ENCODE measurements around the gene LCE1D.

DNA sequence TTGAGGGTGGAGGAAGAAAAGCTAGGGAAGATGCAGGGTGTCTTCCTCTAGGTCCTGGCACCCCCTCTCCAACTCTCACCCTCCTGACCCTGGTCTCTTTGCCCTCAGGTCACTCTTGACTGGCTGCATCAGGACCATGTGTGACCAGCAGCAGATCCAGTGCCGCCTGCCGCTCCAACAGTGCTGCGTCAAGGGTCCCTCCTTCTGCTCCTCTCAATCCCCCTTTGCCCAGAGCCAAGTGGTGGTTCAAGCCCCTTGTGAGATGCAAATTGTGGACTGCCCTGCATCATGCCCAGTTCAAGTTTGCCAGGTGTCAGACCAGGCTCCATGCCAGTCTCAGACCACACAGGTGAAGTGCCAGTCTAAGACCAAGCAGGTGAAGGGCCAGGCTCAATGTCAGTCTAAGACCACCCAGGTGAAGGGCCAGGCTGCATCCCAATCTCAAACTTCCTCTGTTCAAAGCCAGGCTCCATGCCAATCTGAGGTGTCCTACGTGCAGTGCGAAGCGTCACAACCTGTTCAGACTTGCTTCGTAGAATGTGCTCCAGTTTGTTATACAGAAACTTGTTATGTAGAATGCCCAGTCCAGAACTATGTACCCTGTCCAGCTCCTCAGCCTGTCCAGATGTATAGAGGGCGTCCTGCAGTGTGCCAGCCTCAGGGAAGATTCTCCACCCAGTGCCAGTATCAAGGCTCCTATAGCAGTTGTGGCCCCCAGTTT, 36.9 kb upstream of the LCE1D start:
- TF ChIP-seq, protein P1, sequence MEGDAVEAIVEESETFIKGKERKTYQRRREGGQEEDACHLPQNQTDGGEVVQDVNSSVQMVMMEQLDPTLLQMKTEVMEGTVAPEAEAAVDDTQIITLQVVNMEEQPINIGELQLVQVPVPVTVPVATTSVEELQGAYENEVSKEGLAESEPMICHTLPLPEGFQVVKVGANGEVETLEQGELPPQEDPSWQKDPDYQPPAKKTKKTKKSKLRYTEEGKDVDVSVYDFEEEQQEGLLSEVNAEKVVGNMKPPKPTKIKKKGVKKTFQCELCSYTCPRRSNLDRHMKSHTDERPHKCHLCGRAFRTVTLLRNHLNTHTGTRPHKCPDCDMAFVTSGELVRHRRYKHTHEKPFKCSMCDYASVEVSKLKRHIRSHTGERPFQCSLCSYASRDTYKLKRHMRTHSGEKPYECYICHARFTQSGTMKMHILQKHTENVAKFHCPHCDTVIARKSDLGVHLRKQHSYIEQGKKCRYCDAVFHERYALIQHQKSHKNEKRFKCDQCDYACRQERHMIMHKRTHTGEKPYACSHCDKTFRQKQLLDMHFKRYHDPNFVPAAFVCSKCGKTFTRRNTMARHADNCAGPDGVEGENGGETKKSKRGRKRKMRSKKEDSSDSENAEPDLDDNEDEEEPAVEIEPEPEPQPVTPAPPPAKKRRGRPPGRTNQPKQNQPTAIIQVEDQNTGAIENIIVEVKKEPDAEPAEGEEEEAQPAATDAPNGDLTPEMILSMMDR (IDR thresholded peaks at IDR 0.05), result no peak
- no peak for TF ChIP-seq GATA3 (IDR thresholded peaks at IDR 0.05; ENCODE audit: borderline replicate concordance)
- no peak for TF ChIP-seq RFX5 (IDR thresholded peaks at IDR 0.05)
- TF ChIP-seq POLR2A (IDR thresholded peaks at IDR 0.05; ENCODE audit: low read length), result no peak

Data from A549 (cell line).